Heart left ventricle (tissue), 13 donors: ENCODE results near the gene TMC4.

Source experiments
- CTCF ChIP-seq, 12 donors: fragments of 200-600 bp; sonication (generic) in 4 of 12; IDR thresholded peaks; one replicate each; pipeline versions ENCODE4 v1.5.0 to v1.8.0; 2018 to 2022; ENCODE audit warnings: antibody characterized with exemption in 12 of 12, mild to moderate bottlenecking in 5 of 12
- POLR2A ChIP-seq, 2 donors: fragments of 450-650 bp; IDR thresholded peaks; one replicate each; pipeline ENCODE4 v1.6.1; 2017; ENCODE audit warnings: antibody characterized with exemption in 2 of 2, mild to moderate bottlenecking in 2 of 2, moderate library complexity in 2 of 2
- donor health status: ischemic (EF 13 %, LVEDD 7.1; RV severe dilation, severe dysfunction).
- donor health status: DM: no; HTN: yes; CAD: no.
- donor health status: DM: no; HTN: no; CAD: no.
- donor health status: ischemic (EF 25% LVEDD 6.9; RV normal size, moderate dysfunction).
- donor health status: ischemic (EF 25% LVEDD 5.7; RV mildly dilated, moderate dysfunction).
- donor health status: ischemic (EF 35%, LVEDD 5.7; RV mildly dilated, moderate dysfunction).
- donor health status: nonischemic (EF 11% LVEDD 7.7; RV severe dilation, severe dysfunction).
- donor health status: DM: yes; HTN: yes; CAD: no.
- donor health status: PGD.
- donor health status: ischemic (EF 29% LVEDD 5.4; RV normal size, mild dysfunction).
- donor health status: nonischemic (EF 23%, LVEDD 6.1; RV moderate dilation, normal function).

GRCh38 chr19:54160854-54161253 lies 12.1 kb downstream of the TMC4 start:
- no peak for TF ChIP-seq POLR2A (IDR thresholded peaks at IDR 0.05)
- TF ChIP-seq CTCF (IDR thresholded peaks at IDR 0.05) = no peak
